H1 (cell line): ENCODE measurements around the gene SHROOM2. TPM values are rescaled to one million over a fixed set of nuclear protein-coding genes. Genes with fewer than 3 reads are reported as not detected.

Source experiments
- CTCF ChIA-PET: fragments of 300-600 bp; sonication (Branson Sonifier 250); formaldehyde crosslinking; loops from one replicate; lab custom pipeline; 2021; ENCODE audit not compliant: partially characterized antibody; lab: Charles Lee
- POLR2A ChIA-PET: fragments of 300-600 bp; sonication (Branson Sonifier 250); formaldehyde crosslinking; loops from one replicate; lab custom pipeline; 2021; ENCODE audit warnings: inconsistent platforms; ENCODE audit not compliant: partially characterized antibody; lab: Charles Lee
- DNase-seq, 2 experiments: peaks; one replicate each; pipeline versions ENCODE4 v3.0.0 to v3.0.0-alpha.2; 2010 to 2022; ENCODE audit warnings: low spot score in 2 of 2, low read depth in 1 of 2, mixed read lengths in 1 of 2
- FAIRE-seq: peaks from 2 replicates; lab custom pipeline; 2011; peaks lifted over from hg19 to GRCh38; lab: Jason Lieb, UNC
- H2AFZ ChIP-seq: 2 replicates; pipeline ENCODE4 v1.8.1; 2012; ENCODE audit warnings: low read length, inconsistent platforms
- H2AK5ac ChIP-seq: 2 replicates; pipeline ENCODE4 v1.6.1; 2013; ENCODE audit warnings: low read depth, low read length
- H2BK120ac ChIP-seq: replicated peaks from 2 replicates; pipeline ENCODE3; 2013; ENCODE audit warnings: low read depth, low read length, inconsistent platforms
- H2BK12ac ChIP-seq: 2 replicates; pipeline ENCODE4 v1.6.1; 2013; ENCODE audit warnings: low read depth, low read length
- H2BK15ac ChIP-seq: 2 replicates; pipeline ENCODE4 v1.6.1; 2013; ENCODE audit warnings: low read length
- H2BK20ac ChIP-seq: 2 replicates; pipeline ENCODE4 v1.6.1; 2013; ENCODE audit warnings: low read length
- H2BK5ac ChIP-seq: 2 replicates; pipeline ENCODE4 v1.6.1; 2013; ENCODE audit warnings: low read depth, low read length
- H3K14ac ChIP-seq: 2 replicates; pipeline ENCODE4 v1.6.1; 2013; ENCODE audit warnings: inconsistent platforms; ENCODE audit not compliant: insufficient read length
- H3K18ac ChIP-seq: 2 replicates; pipeline ENCODE4 v1.6.1; 2013; ENCODE audit warnings: low read length; ENCODE audit errors: extremely low read depth
- H3K23ac ChIP-seq: 2 replicates; pipeline ENCODE4 v1.6.1; 2013; ENCODE audit warnings: inconsistent platforms; ENCODE audit not compliant: insufficient read length
- H3K23me2 ChIP-seq: 2 replicates; pipeline ENCODE4 v1.6.1; 2013; ENCODE audit warnings: low read depth, low read length
- H3K27ac ChIP-seq: 2 replicates; pipeline ENCODE4 v1.6.1; 2011; ENCODE audit warnings: low read depth, low read length, inconsistent platforms
- H3K27me3 ChIP-seq, 4 experiments: replicated peaks in 1 of 4; 1 replicate in 1 of 4; 2 replicates in 3 of 4; pipeline versions ENCODE4 v1.6.1 to v1.8.1; 2011 to 2013; ENCODE audit warnings: low read length in 3 of 4, mild to moderate bottlenecking in 3 of 4, inconsistent platforms in 2 of 4, mixed read lengths in 2 of 4, moderate library complexity in 1 of 4; ENCODE audit not compliant: control insufficient read depth in 3 of 4, insufficient read depth in 3 of 4; ENCODE audit errors: extremely low read depth in 1 of 4
- H3K36me3 ChIP-seq, 4 experiments: 2 replicates each; pipeline versions ENCODE4 v1.6.1 to v1.8.1; 2011 to 2013; ENCODE audit warnings: mild to moderate bottlenecking in 4 of 4, low read length in 3 of 4, moderate library complexity in 2 of 4, control low read depth in 1 of 4, inconsistent platforms in 1 of 4; ENCODE audit not compliant: insufficient read depth in 4 of 4, control insufficient read depth in 2 of 4
- H3K4ac ChIP-seq: replicated peaks from 2 replicates; pipeline ENCODE3; 2013; ENCODE audit warnings: low read length, low read depth, mixed read lengths, inconsistent platforms; ENCODE audit not compliant: insufficient read length
- H3K4me1 ChIP-seq, 4 experiments: replicated peaks in 1 of 4; 1 replicate in 1 of 4; 2 replicates in 3 of 4; pipeline versions ENCODE4 v1.6.1 to v1.8.1; 2011 to 2013; ENCODE audit warnings: low read length in 3 of 4, inconsistent platforms in 2 of 4, mixed read lengths in 1 of 4; ENCODE audit not compliant: insufficient read depth in 4 of 4, control insufficient read depth in 3 of 4
- H3K4me2 ChIP-seq, 2 experiments: 2 replicates each; pipeline versions ENCODE4 v1.6.1 to v1.8.1; 2011 to 2013; ENCODE audit warnings: low read depth in 2 of 2, low read length in 2 of 2, control low read depth in 1 of 2, inconsistent platforms in 1 of 2, mild to moderate bottlenecking in 1 of 2; ENCODE audit not compliant: insufficient read depth in 1 of 2
- H3K4me3 ChIP-seq, 4 experiments: fragments of 200-600, 300-600 bp in 1 of 4; sonication (generic), shearing (Covaris generic), sonication (Bioruptor Twin) in 1 of 4; 2 replicates each; pipeline versions ENCODE4 v1.5.1 to v1.8.1; 2011 to 2016; ENCODE audit warnings: low read length in 4 of 4, low read depth in 3 of 4, control low read depth in 2 of 4, inconsistent platforms in 2 of 4, mild to moderate bottlenecking in 2 of 4, mixed read lengths in 1 of 4, moderate library complexity in 1 of 4; ENCODE audit not compliant: insufficient read depth in 2 of 4; ENCODE audit errors: extremely low read depth in 1 of 4
- H3K56ac ChIP-seq: replicated peaks from 2 replicates; pipeline ENCODE3; 2013; ENCODE audit warnings: low read depth, mild to moderate bottlenecking, mixed read lengths, low read length, inconsistent platforms; ENCODE audit not compliant: insufficient read length
- H3K79me1 ChIP-seq: 2 replicates; pipeline ENCODE4 v1.6.1; 2013; ENCODE audit warnings: low read depth, low read length, control low read depth
- H3K79me2 ChIP-seq, 2 experiments: 2 replicates each; pipeline versions ENCODE4 v1.6.1 to v1.8.1; 2012 to 2013; ENCODE audit warnings: low read length in 2 of 2, mild to moderate bottlenecking in 2 of 2, inconsistent platforms in 1 of 2; ENCODE audit not compliant: insufficient read depth in 2 of 2, control insufficient read depth in 1 of 2
- H3K9ac ChIP-seq, 4 experiments: replicated peaks in 1 of 4; 1 replicate in 1 of 4; 2 replicates in 3 of 4; pipeline versions ENCODE4 v1.6.1 to v1.8.1; 2011 to 2013; ENCODE audit warnings: low read depth in 3 of 4, low read length in 3 of 4, control low read depth in 2 of 4, mild to moderate bottlenecking in 2 of 4, moderate library complexity in 2 of 4, inconsistent platforms in 1 of 4; ENCODE audit errors: extremely low read depth in 1 of 4
- H3K9me3 ChIP-seq, 2 experiments: 2 replicates each; pipeline versions ENCODE4 v1.6.1 to v1.8.1; 2012 to 2013; ENCODE audit warnings: mild to moderate bottlenecking in 2 of 2, moderate library complexity in 2 of 2, control low read depth in 1 of 2, inconsistent platforms in 1 of 2, low read depth in 1 of 2, low read length in 1 of 2, mixed read lengths in 1 of 2; ENCODE audit not compliant: insufficient read depth in 2 of 2
- H4K20me1 ChIP-seq, 2 experiments: replicated peaks in 1 of 2; 2 replicates each; pipeline versions ENCODE3 to v1.8.1; 2011 to 2013; ENCODE audit warnings: inconsistent platforms in 2 of 2, low read length in 2 of 2, mild to moderate bottlenecking in 1 of 2; ENCODE audit not compliant: insufficient read depth in 2 of 2, control insufficient read depth in 1 of 2
- H4K5ac ChIP-seq: 2 replicates; pipeline ENCODE4 v1.6.1; 2013; ENCODE audit warnings: low read length, low read depth, mixed read lengths, inconsistent platforms; ENCODE audit not compliant: insufficient read length
- H4K8ac ChIP-seq: 2 replicates; pipeline ENCODE4 v1.8.0; 2013; ENCODE audit warnings: mild to moderate bottlenecking, moderate library complexity, low read length, inconsistent platforms; ENCODE audit not compliant: insufficient read depth; ENCODE audit errors: extremely low read depth
- H4K91ac ChIP-seq: replicated peaks from 2 replicates; pipeline ENCODE3; 2013; ENCODE audit warnings: low read length, mixed read lengths, inconsistent platforms; ENCODE audit not compliant: insufficient read length
- CTBP2 ChIP-seq: IDR thresholded peaks from 2 replicates; pipeline ENCODE4 v1.7.0; 2011; ENCODE audit warnings: borderline replicate concordance, mild to moderate bottlenecking, moderate library complexity, mixed read lengths, low read length; ENCODE audit not compliant: insufficient read depth, insufficient read length
- E2F6 ChIP-seq: IDR thresholded peaks from 2 replicates; pipeline ENCODE4 v1.6.1; 2012; ENCODE audit warnings: inconsistent platforms
- MAX ChIP-seq: IDR thresholded peaks from 2 replicates; pipeline ENCODE4 v1.6.1; 2012; ENCODE audit warnings: inconsistent platforms
- USF2 ChIP-seq: IDR thresholded peaks from 2 replicates; pipeline ENCODE4 v1.6.1; 2011; ENCODE audit warnings: low read length, improper control_type of control experiment
- WGBS, 2 experiments: shearing (Covaris generic) in 1 of 2; methylation state at CpG; one replicate each; pipeline versions ENCODE4 v1.1.6 to v1.1.7; 2013 to 2015; ENCODE audit warnings: low lambda C conversion rate in 2 of 2, mixed read lengths in 2 of 2, inconsistent platforms in 1 of 2, low coverage in 1 of 2, missing lambda C conversion rate in 1 of 2; ENCODE audit not compliant: insufficient replicate concordance in 2 of 2, insufficient coverage in 1 of 2, insufficient read length in 1 of 2; ENCODE audit errors: extremely low coverage in 1 of 2, missing lambda C conversion rate in 1 of 2; 5-methylcytosine and 5-hydroxymethylcytosine counted together
- polyA plus RNA-seq, 7 experiments: library from polyadenylated mRNA; depleted of rRNA in 3 of 7; stranded (reverse) in 5 of 7; unstranded in 2 of 7; fragments of >200 nt in 5 of 7; fragments of 200-250 nt in 2 of 7; gene quantifications; 1 replicate in 5 of 7; 2 replicates in 1 of 7; 4 replicates in 1 of 7; pipeline versions ENCODE4 v1.2.1 to v1.2.3, GENCODE V29; 2011 to 2013; ENCODE audit warnings: missing spikeins in 2 of 7, mixed read lengths in 2 of 7
- total RNA-seq: library from RNA; stranded (reverse); fragmentation: NEBNext Ultra II Directional; extraction: Animal tissue kit (Norgen Biotek cat#: 25700); gene quantifications from 2 replicates; pipeline ENCODE4 v1.2.1, GENCODE V29; 2021

The SHROOM2 gene
- total and polyA plus RNA-seq, 2 of the 8 experiments (the other 6 are each of a cell fraction or from before 2014, with no cell fraction given) = 3.4 to 14.2 TPM

GRCh38 chrX:9765737-9766097 is 20.5 kb upstream of the SHROOM2 start, which contains the start of gene GPR143:
Gene GPR143, minus strand, starts transcription at chrX:9765847. Its CDS starts 30 bp downstream, at chrX:9765817.
- POLR2A ChIA-PET = interaction anchor here (0.9 kb wide), 1 partner anchor 23 kb away, joined by 3 read pairs; no protein-coding TSS in a partner anchor
- peaks cover 0 to 10% of the 10 kb centered on the region in 2 experiments; a peak in 1 of 4 replicates for H3K79me2 ChIP-seq
- no peak within 1 kb of the TSS for H3K4ac ChIP-seq
- no peak within 1 kb of the TSS for H3K14ac ChIP-seq
- H2AFZ ChIP-seq = peak within 1 kb of the TSS; percentile 53; the same call in 1 of the 2 replicates
- peak within 1 kb of the TSS; percentile 83; the same call in 1 of the 2 replicates for H3K18ac ChIP-seq
- no peak within 1 kb of the TSS for H2BK120ac ChIP-seq
- no peak within 1 kb of the TSS; the same call in 1 of the 2 replicates for H2BK15ac ChIP-seq
- H3K4me1 ChIP-seq = peaks cover 0 to 3% (median 0%) of the 10 kb centered on the region in 4 experiments; a peak in 1 of 7 replicates
- 1% methylated on average over 14 of the region's 26 CpGs; no CpG with 5 or more reads in 1 of the 2 experiments for WGBS, 2 experiments
- H2BK20ac ChIP-seq = no peak within 1 kb of the TSS
- peak within 1 kb of the TSS; percentile 43 to 66 (median 58) for H3K4me3 ChIP-seq
- TF ChIP-seq MAX = peak; percentile 93
- TF ChIP-seq CTBP2 = no peak
- TF ChIP-seq E2F6 = peak; percentile 74
- TF ChIP-seq USF2 = peak; percentile 60
- no peak within 1 kb of the TSS for H2AK5ac ChIP-seq
- H3K79me1 ChIP-seq = no peaks in the 10 kb centered on the region
- H3K23me2 ChIP-seq = 0 out of 2 replicates have a peak, but pooled peaks cover 2% of the 10 kb centered on the region
- no peak within 1 kb of the TSS for H2BK12ac ChIP-seq
- CTCF ChIA-PET = no interaction called here
- H3K56ac ChIP-seq = no peak within 1 kb of the TSS
- H3K9ac ChIP-seq = peak within 1 kb of the TSS; percentile 51 to 78 (median 64)
- H3K4me2 ChIP-seq = peak within 1 kb of the TSS; percentile 59 to 76
- peak within 1 kb of the TSS; percentile 79; the same call in 1 of the 2 replicates for H4K8ac ChIP-seq
- H4K91ac ChIP-seq = peak within 1 kb of the TSS; percentile 56
- no peak within 1 kb of the TSS for H2BK5ac ChIP-seq
- H3K9me3 ChIP-seq = no peaks in the 10 kb centered on the region
- FAIRE-seq (no peak), DNase-seq (peak in 1 of 2 experiments; percentile 53)
- H4K5ac ChIP-seq = peak within 1 kb of the TSS; percentile 41
- no peaks in the 10 kb centered on the region for H4K20me1 ChIP-seq
- H3K27ac ChIP-seq = no peak within 1 kb of the TSS; the same call in 1 of the 2 replicates
- no peak within 1 kb of the TSS for H3K23ac ChIP-seq
- no peaks in the 10 kb centered on the region for H3K27me3 ChIP-seq
- no peaks in the 10 kb centered on the region for H3K36me3 ChIP-seq
